ENCODE data around the gene CCDC50. TPM values are rescaled to one million over a fixed set of nuclear protein-coding genes. Genes with fewer than 3 reads are reported as not detected.

CCDC50 gene
- total RNA-seq, 2 donors from 2014 or later = 99.5 to 169 TPM

GRCh38 chr3:191334346-191334893 lies 5.2 kb downstream of the CCDC50 start:
- Histone ChIP-seq H3K9me3 (no peaks in the 10 kb centered on the region), H3K27ac (peak overlapping the region in 1 of 2 donors; percentile 34), H3K36me3 (no peaks in the 10 kb centered on the region), H3K27me3 (replicated peaks; ENCODE audit: insufficient read depth) (no peaks in the 10 kb centered on the region), H3K4me3 (no peak overlapping the region), H3K4me1 (ENCODE audit: control insufficient read depth in 1 of 2, low read depth in 2 of 2) (peaks cover 60 to 84% of the 10 kb centered on the region in 2 donors)
- DNase-seq (ENCODE audit: low spot score) (no peak), ATAC-seq (ENCODE audit: insufficient number of reproducible peaks, low FRiP score, low read depth) (no peak)
- no peak for TF ChIP-seq CTCF (IDR thresholded peaks at IDR 0.05)

GRCh38 chr3:191336833-191337232 lies 7.6 kb downstream of the CCDC50 start:
- Histone ChIP-seq H3K36me3 (no peaks in the 10 kb centered on the region), H3K4me1 (ENCODE audit: control insufficient read depth in 1 of 2, low read depth in 2 of 2) (peaks cover 64 to 94% of the 10 kb centered on the region in 2 donors), H3K9me3 (no peaks in the 10 kb centered on the region), H3K27me3 (replicated peaks; ENCODE audit: insufficient read depth) (no peaks in the 10 kb centered on the region), H3K27ac (peak overlapping the region in 1 of 2 donors; percentile 62), H3K4me3 (peak overlapping the region; percentile 47)
- DNase-seq (ENCODE audit: low spot score) (no peak), ATAC-seq (ENCODE audit: insufficient number of reproducible peaks, low FRiP score, low read depth) (no peak)
- no peak for TF ChIP-seq CTCF (IDR thresholded peaks at IDR 0.05)

- no peak for TF ChIP-seq CTCF (IDR thresholded peaks at IDR 0.05)
- DNase-seq (ENCODE audit: low spot score) (no peak), ATAC-seq (ENCODE audit: insufficient number of reproducible peaks, low FRiP score, low read depth) (no peak)
- H3K27me3 ChIP-seq (replicated peaks; ENCODE audit: insufficient read depth) = no peaks in the 10 kb centered on the region
- H3K4me1 ChIP-seq (ENCODE audit: control insufficient read depth in 1 of 2, low read depth in 2 of 2) = peaks cover 59 to 94% of the 10 kb centered on the region in 2 donors
- H3K4me3 ChIP-seq = peak overlapping the region; percentile 47
- H3K9me3 ChIP-seq = no peaks in the 10 kb centered on the region
- no peaks in the 10 kb centered on the region for H3K36me3 ChIP-seq
- H3K27ac ChIP-seq = peak overlapping the region in 1 of 2 donors; percentile 62
These were observed 8.9 kb downstream of the CCDC50 start for GRCh38 chr3:191338177-191338488.

- Histone ChIP-seq H3K4me1 (ENCODE audit: control insufficient read depth in 1 of 2, low read depth in 2 of 2) (peaks cover 55 to 94% of the 10 kb centered on the region in 2 donors), H3K4me3 (no peak overlapping the region), H3K27me3 (replicated peaks; ENCODE audit: insufficient read depth) (no peaks in the 10 kb centered on the region), H3K27ac (no peak overlapping the region), H3K9me3 (no peaks in the 10 kb centered on the region), H3K36me3 (no peaks in the 10 kb centered on the region)
- DNase-seq (ENCODE audit: low spot score) (no peak), ATAC-seq (ENCODE audit: insufficient number of reproducible peaks, low FRiP score, low read depth) (no peak)
- no peak for TF ChIP-seq CTCF (IDR thresholded peaks at IDR 0.05)
These were observed 10.2 kb downstream of the CCDC50 start for GRCh38 chr3:191339316-191339917.

DNA sequence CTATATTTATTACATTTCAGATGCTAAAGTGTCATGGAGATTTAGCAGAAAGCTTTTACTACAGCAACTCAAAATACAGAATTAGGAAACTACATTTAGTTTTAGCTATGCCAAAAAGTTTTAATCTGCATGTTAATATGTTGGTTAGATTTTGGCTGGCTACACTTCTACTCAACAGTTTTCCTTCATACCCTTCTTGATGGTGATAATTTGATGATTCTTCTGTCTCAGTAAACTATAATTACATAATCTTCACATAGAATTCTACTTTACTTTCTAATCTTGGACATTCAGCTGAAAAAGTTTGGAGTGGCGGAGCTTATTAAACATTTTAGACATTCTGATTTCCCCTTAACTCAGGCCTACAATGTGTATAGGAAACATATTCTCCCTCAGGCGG lies 11.2 kb downstream of the CCDC50 start:
- peaks cover 58 to 87% of the 10 kb centered on the region in 2 donors for H3K4me1 ChIP-seq (ENCODE audit: control insufficient read depth in 1 of 2, low read depth in 2 of 2)
- no peaks in the 10 kb centered on the region for H3K27me3 ChIP-seq (replicated peaks; ENCODE audit: insufficient read depth)
- peak overlapping the region in 1 of 2 donors; percentile 47 for H3K27ac ChIP-seq
- H3K9me3 ChIP-seq = no peaks in the 10 kb centered on the region
- no peaks in the 10 kb centered on the region for H3K36me3 ChIP-seq
- no peak for TF ChIP-seq CTCF (IDR thresholded peaks at IDR 0.05)
- H3K4me3 ChIP-seq = no peak overlapping the region
- ATAC-seq (ENCODE audit: insufficient number of reproducible peaks, low FRiP score, low read depth) = no peak
- no peak for DNase-seq (ENCODE audit: low spot score)

Data from thoracic aorta (tissue), 2 donors.